Measurements from ENCODE around the gene ANTXRL. TPM values are rescaled to one million over a fixed set of nuclear protein-coding genes. Genes with fewer than 3 reads are reported as not detected.
A peak's percentile ranks its signal among the peaks of the same experiment; 100 is the strongest.

Gene ANTXRL
- total and polyA plus RNA-seq, 7 experiments from 2014 or later, result 0.97 TPM; not detected in 6

- Mint-ChIP-seq H3K4me1 (peaks cover 0 to 11% (median 0%) of the 10 kb centered on the region in 7 donors), H3K27ac (peak overlapping the region in 1 of 9 donors; percentile 1), H3K9me3 (no peaks in the 10 kb centered on the region), H3K27me3 (peaks cover 0 to 7% (median 0%) of the 10 kb centered on the region in 5 donors), H3K36me3 (no peaks in the 10 kb centered on the region), H3K4me3 (no peak overlapping the region)
- no peaks in the 10 kb centered on the region for H3K9me3 ChIP-seq (ENCODE audit: control insufficient read depth in 2 of 3, low read length in 3 of 3)
- ATAC-seq (no peak), DNase-seq (no peak)
- no peaks in the 10 kb centered on the region for H3K27me3 ChIP-seq (ENCODE audit: control insufficient read depth in 2 of 2, insufficient read depth in 2 of 2, low read length in 2 of 2)
- intact Hi-C loops (cut with micrococcal nuclease), result no loop called here
- no peaks in the 10 kb centered on the region for H3K36me3 ChIP-seq (ENCODE audit: control insufficient read depth in 2 of 3, insufficient read depth in 3 of 3, low read length in 3 of 3)
- CTCF ChIA-PET, result no interaction called here
- POLR2A ChIA-PET, result no interaction called here
- H3K4me1 ChIP-seq (ENCODE audit: control insufficient read depth in 2 of 2, insufficient read depth in 2 of 2, low read length in 2 of 2), result no peaks in the 10 kb centered on the region
- no peak overlapping the region for H3K27ac ChIP-seq (ENCODE audit: low read depth, low read length)
- H3K4me3 ChIP-seq (ENCODE audit: low read length), result no peak overlapping the region
Measured at GRCh38 chr10:46306516-46307184, 19.9 kb downstream of the ANTXRL start.

GRCh38 chr10:46307281-46308112, 20.7 kb downstream of the ANTXRL start:
- H3K4me1 Mint-ChIP-seq, result peaks cover 0 to 11% (median 0%) of the 10 kb centered on the region in 7 donors
- H3K4me3 ChIP-seq (ENCODE audit: low read length), result no peak overlapping the region
- H3K27ac Mint-ChIP-seq, result no peak overlapping the region
- CTCF ChIA-PET, result no interaction called here
- H3K27me3 Mint-ChIP-seq, result peaks cover 0 to 7% (median 0%) of the 10 kb centered on the region in 5 donors
- ATAC-seq (no peak), DNase-seq (no peak)
- H3K36me3 Mint-ChIP-seq, result no peaks in the 10 kb centered on the region
- H3K36me3 ChIP-seq (ENCODE audit: control insufficient read depth in 2 of 3, insufficient read depth in 3 of 3, low read length in 3 of 3), result no peaks in the 10 kb centered on the region
- no peaks in the 10 kb centered on the region for H3K9me3 Mint-ChIP-seq
- H3K4me3 Mint-ChIP-seq, result no peak overlapping the region
- no peaks in the 10 kb centered on the region for H3K9me3 ChIP-seq (ENCODE audit: control insufficient read depth in 2 of 3, low read length in 3 of 3)
- no peaks in the 10 kb centered on the region for H3K27me3 ChIP-seq (ENCODE audit: control insufficient read depth in 2 of 2, insufficient read depth in 2 of 2, low read length in 2 of 2)
- POLR2A ChIA-PET, result no interaction called here
- intact Hi-C loops (cut with micrococcal nuclease), result no loop called here
- H3K27ac ChIP-seq (ENCODE audit: low read depth, low read length), result no peak overlapping the region
- no peaks in the 10 kb centered on the region for H3K4me1 ChIP-seq (ENCODE audit: control insufficient read depth in 2 of 2, insufficient read depth in 2 of 2, low read length in 2 of 2)

- Histone ChIP-seq H3K27ac (ENCODE audit: low read depth, low read length) (no peak overlapping the region), H3K36me3 (ENCODE audit: control insufficient read depth in 2 of 3, insufficient read depth in 3 of 3, low read length in 3 of 3) (no peaks in the 10 kb centered on the region), H3K4me1 (ENCODE audit: control insufficient read depth in 2 of 2, insufficient read depth in 2 of 2, low read length in 2 of 2) (no peaks in the 10 kb centered on the region), H3K4me3 (ENCODE audit: low read length) (no peak overlapping the region), H3K9me3 (ENCODE audit: control insufficient read depth in 2 of 3, low read length in 3 of 3) (no peaks in the 10 kb centered on the region), H3K27me3 (ENCODE audit: control insufficient read depth in 2 of 2, insufficient read depth in 2 of 2, low read length in 2 of 2) (no peaks in the 10 kb centered on the region)
- intact Hi-C loops (cut with micrococcal nuclease), result no loop called here
- DNase-seq (no peak), ATAC-seq (no peak)
- H3K27ac Mint-ChIP-seq, result no peak overlapping the region
- H3K4me1 Mint-ChIP-seq, result peaks cover 0 to 15% (median 0%) of the 10 kb centered on the region in 7 donors
- CTCF ChIA-PET, result no interaction called here
- no peaks in the 10 kb centered on the region for H3K9me3 Mint-ChIP-seq
- H3K27me3 Mint-ChIP-seq, result peaks cover 0 to 7% (median 0%) of the 10 kb centered on the region in 5 donors
- no peak overlapping the region for H3K4me3 Mint-ChIP-seq
- POLR2A ChIA-PET, result no interaction called here
- H3K36me3 Mint-ChIP-seq, result no peaks in the 10 kb centered on the region
Measured at GRCh38 chr10:46308113-46308415, 21.3 kb downstream of the ANTXRL start.

- intact Hi-C loops (cut with micrococcal nuclease), result no loop called here
- DNase-seq (no peak), ATAC-seq (no peak)
- POLR2A ChIA-PET, result no interaction called here
- Mint-ChIP-seq H3K4me3 (no peak overlapping the region), H3K27me3 (peaks cover 0 to 7% (median 0%) of the 10 kb centered on the region in 5 donors), H3K27ac (no peak overlapping the region), H3K4me1 (peaks cover 0 to 14% (median 0%) of the 10 kb centered on the region in 7 donors), H3K9me3 (no peaks in the 10 kb centered on the region), H3K36me3 (no peaks in the 10 kb centered on the region)
- CTCF ChIA-PET, result interaction anchor here (1.9 kb wide), 1 partner anchor 79 kb away, joined by 5 read pairs; no protein-coding TSS in a partner anchor
- H3K9me3 ChIP-seq (ENCODE audit: control insufficient read depth in 2 of 3, low read length in 3 of 3), result no peaks in the 10 kb centered on the region
- no peaks in the 10 kb centered on the region for H3K4me1 ChIP-seq (ENCODE audit: control insufficient read depth in 2 of 2, insufficient read depth in 2 of 2, low read length in 2 of 2)
- no peaks in the 10 kb centered on the region for H3K36me3 ChIP-seq (ENCODE audit: control insufficient read depth in 2 of 3, insufficient read depth in 3 of 3, low read length in 3 of 3)
- no peak overlapping the region for H3K4me3 ChIP-seq (ENCODE audit: low read length)
- H3K27me3 ChIP-seq (ENCODE audit: control insufficient read depth in 2 of 2, insufficient read depth in 2 of 2, low read length in 2 of 2), result no peaks in the 10 kb centered on the region
- H3K27ac ChIP-seq (ENCODE audit: low read depth, low read length), result no peak overlapping the region
Measured at GRCh38 chr10:46308666-46309450, 22.1 kb downstream of the ANTXRL start.

GRCh38 chr10:46309511-46310142, 22.8 kb downstream of the ANTXRL start:
- H3K36me3 Mint-ChIP-seq, result no peaks in the 10 kb centered on the region
- H3K9me3 Mint-ChIP-seq, result no peaks in the 10 kb centered on the region
- H3K36me3 ChIP-seq (ENCODE audit: control insufficient read depth in 2 of 3, insufficient read depth in 3 of 3, low read length in 3 of 3), result no peaks in the 10 kb centered on the region
- H3K4me1 Mint-ChIP-seq, result peaks cover 0 to 10% (median 0%) of the 10 kb centered on the region in 7 donors
- H3K27ac ChIP-seq (ENCODE audit: low read depth, low read length), result no peak overlapping the region
- ChIA-PET CTCF (interaction anchor here (0.5 to 1.9 kb wide), 2 partner anchors 13 to 80 kb away, joined by 3 to 5 read pairs; no protein-coding TSS in a partner anchor), POLR2A (no interaction called here)
- intact Hi-C loops (cut with micrococcal nuclease), result no loop called here
- no peaks in the 10 kb centered on the region for H3K27me3 ChIP-seq (ENCODE audit: control insufficient read depth in 2 of 2, insufficient read depth in 2 of 2, low read length in 2 of 2)
- no peaks in the 10 kb centered on the region for H3K9me3 ChIP-seq (ENCODE audit: control insufficient read depth in 2 of 3, low read length in 3 of 3)
- DNase-seq (no peak), ATAC-seq (peak; percentile 22)
- no peak overlapping the region for H3K4me3 Mint-ChIP-seq
- no peak overlapping the region for H3K27ac Mint-ChIP-seq
- H3K4me3 ChIP-seq (ENCODE audit: low read length), result no peak overlapping the region
- H3K27me3 Mint-ChIP-seq, result peaks cover 0 to 7% (median 0%) of the 10 kb centered on the region in 5 donors
- H3K4me1 ChIP-seq (ENCODE audit: control insufficient read depth in 2 of 2, insufficient read depth in 2 of 2, low read length in 2 of 2), result no peaks in the 10 kb centered on the region

GRCh38 chr10:46310143-46310514, 23.3 kb downstream of the ANTXRL start:
- CTCF ChIA-PET, result interaction anchor here (0.5 to 1.9 kb wide), 2 partner anchors 12 to 80 kb away, joined by 3 to 5 read pairs; no protein-coding TSS in a partner anchor
- no peak for DNase-seq
- ATAC-seq, result no peak
- Histone ChIP-seq H3K27me3 (ENCODE audit: control insufficient read depth in 2 of 2, insufficient read depth in 2 of 2, low read length in 2 of 2) (no peaks in the 10 kb centered on the region), H3K9me3 (ENCODE audit: control insufficient read depth in 2 of 3, low read length in 3 of 3) (no peaks in the 10 kb centered on the region), H3K4me1 (ENCODE audit: control insufficient read depth in 2 of 2, insufficient read depth in 2 of 2, low read length in 2 of 2) (no peaks in the 10 kb centered on the region), H3K36me3 (ENCODE audit: control insufficient read depth in 2 of 3, insufficient read depth in 3 of 3, low read length in 3 of 3) (no peaks in the 10 kb centered on the region), H3K4me3 (ENCODE audit: low read length) (no peak overlapping the region), H3K27ac (ENCODE audit: low read depth, low read length) (no peak overlapping the region)
- POLR2A ChIA-PET, result no interaction called here
- H3K27me3 Mint-ChIP-seq, result peaks cover 0 to 7% (median 0%) of the 10 kb centered on the region in 5 donors
- H3K4me3 Mint-ChIP-seq, result no peak overlapping the region
- intact Hi-C loops (cut with micrococcal nuclease), result no loop called here
- H3K4me1 Mint-ChIP-seq, result peaks cover 0 to 10% (median 0%) of the 10 kb centered on the region in 7 donors
- H3K27ac Mint-ChIP-seq, result no peak overlapping the region
- no peaks in the 10 kb centered on the region for H3K9me3 Mint-ChIP-seq
- H3K36me3 Mint-ChIP-seq, result no peaks in the 10 kb centered on the region

All from naive thymus-derived CD4-positive, alpha-beta T cell (primary cell).